IMR-90 (cell line): Measurements from ENCODE around the gene FNBP1L. TPM values are rescaled to one million over a fixed set of nuclear protein-coding genes. Genes with fewer than 3 reads are reported as not detected.

Source experiments
- ATAC-seq: fragments of 200-7000 bp; cut with Tn5 transposase; 2 replicates; pipeline ENCODE4 v1.9.1; 2020; ENCODE audit warnings: low read depth, mild to moderate bottlenecking, moderate library complexity
- BruUV-seq: library from RNA; stranded (reverse); fragments of 400-500 nt; replicated peaks from 2 replicates; lab custom pipeline; 2021; lab: Mats Ljungman, UMichigan
- CTCF ChIA-PET: fragments of 300-600 bp; formaldehyde crosslinking; extraction: SDS; loops from one replicate; lab custom pipeline; 2021; ENCODE audit warnings: antibody characterized with exemption; lab: Yijun Ruan, JAX
- POLR2A ChIA-PET: fragments of 300-600 bp; sonication (Branson Sonifier 250); formaldehyde crosslinking; loops from one replicate; lab custom pipeline; 2022; ENCODE audit warnings: antibody characterized with exemption; ENCODE audit not compliant: unreplicated experiment; lab: Charles Lee
- DNase-seq: peaks from one replicate; pipeline ENCODE4 v3.0.0; 2013
- H2AFZ ChIP-seq: replicated peaks from 2 replicates; pipeline ENCODE3; 2013; ENCODE audit warnings: low read length, mild to moderate bottlenecking; ENCODE audit not compliant: poor library complexity
- H2AK5ac ChIP-seq: 2 replicates; pipeline ENCODE4 v1.6.1; 2013; ENCODE audit warnings: low read depth, low read length, inconsistent platforms
- H2AK9ac ChIP-seq: replicated peaks from 2 replicates; pipeline ENCODE3; 2013; ENCODE audit warnings: mild to moderate bottlenecking, low read depth, low read length, moderate library complexity; ENCODE audit not compliant: poor library complexity
- H2BK120ac ChIP-seq: 2 replicates; pipeline ENCODE4 v1.6.1; 2013; ENCODE audit warnings: low read depth, low read length, inconsistent platforms
- H2BK15ac ChIP-seq: 3 replicates; pipeline ENCODE4 v1.6.1; 2013; ENCODE audit warnings: low read depth, low read length, inconsistent platforms
- H2BK20ac ChIP-seq: 2 replicates; pipeline ENCODE4 v1.6.1; 2013; ENCODE audit warnings: low read depth, mild to moderate bottlenecking, inconsistent platforms, low read length, moderate library complexity
- H2BK5ac ChIP-seq: 2 replicates; pipeline ENCODE4 v1.6.1; 2013; ENCODE audit warnings: mild to moderate bottlenecking, low read depth, low read length, inconsistent platforms; ENCODE audit not compliant: poor library complexity, severe bottlenecking
- H3K14ac ChIP-seq: replicated peaks from 2 replicates; pipeline ENCODE4 v1.6.1; 2013; ENCODE audit warnings: low read depth, low read length, inconsistent platforms
- H3K18ac ChIP-seq: 2 replicates; pipeline ENCODE4 v1.6.1; 2013; ENCODE audit warnings: low read depth, low read length, control low read depth
- H3K23ac ChIP-seq: 2 replicates; pipeline ENCODE4 v1.6.1; 2013; ENCODE audit warnings: low read depth, low read length, inconsistent platforms
- H3K27ac ChIP-seq: 2 replicates; pipeline ENCODE4 v1.5.1; 2013; ENCODE audit warnings: mild to moderate bottlenecking, control low read depth, low read length; ENCODE audit not compliant: insufficient read depth
- H3K27me3 ChIP-seq: 2 replicates; pipeline ENCODE4 v1.6.1; 2013; ENCODE audit warnings: low read length; ENCODE audit not compliant: control insufficient read depth, insufficient read depth
- H3K36me3 ChIP-seq: 2 replicates; pipeline ENCODE4 v1.6.1; 2013; ENCODE audit warnings: low read length, mixed read lengths; ENCODE audit not compliant: control insufficient read depth, insufficient read depth
- H3K4ac ChIP-seq: 2 replicates; pipeline ENCODE4 v1.6.1; 2013; ENCODE audit warnings: low read depth, low read length, inconsistent platforms
- H3K4me1 ChIP-seq: 2 replicates; pipeline ENCODE4 v1.6.1; 2013; ENCODE audit warnings: low read length, mixed read lengths; ENCODE audit not compliant: control insufficient read depth, insufficient read depth
- H3K4me2 ChIP-seq: 2 replicates; pipeline ENCODE4 v1.6.1; 2013; ENCODE audit warnings: low read depth, mild to moderate bottlenecking, control low read depth, low read length, moderate library complexity
- H3K4me3 ChIP-seq: 2 replicates; pipeline ENCODE4 v1.5.1; 2013; ENCODE audit warnings: low read depth, mild to moderate bottlenecking, control low read depth, low read length, moderate library complexity; ENCODE audit not compliant: insufficient read depth
- H3K56ac ChIP-seq: 2 replicates; pipeline ENCODE4 v1.6.1; 2013; ENCODE audit warnings: low read length, inconsistent platforms; ENCODE audit not compliant: insufficient read depth; ENCODE audit errors: extremely low read depth
- H3K79me1 ChIP-seq, 2 experiments: 2 replicates each; pipeline ENCODE4 v1.6.1; 2013; ENCODE audit warnings: low read length in 2 of 2, inconsistent platforms in 1 of 2, low read depth in 1 of 2
- H3K9ac ChIP-seq: 2 replicates; pipeline ENCODE4 v1.6.1; 2013; ENCODE audit warnings: low read depth, low read length, control low read depth
- H3K9me1 ChIP-seq: 2 replicates; pipeline ENCODE4 v1.6.1; 2013; ENCODE audit warnings: low read length, inconsistent platforms; ENCODE audit not compliant: insufficient read depth
- H3K9me3 ChIP-seq: 2 replicates; pipeline ENCODE4 v1.6.1; 2013; ENCODE audit warnings: low read length; ENCODE audit not compliant: control insufficient read depth, insufficient read depth
- H4K20me1 ChIP-seq: 2 replicates; pipeline ENCODE4 v1.6.1; 2013; ENCODE audit warnings: low read length, inconsistent platforms; ENCODE audit not compliant: insufficient read depth
- H4K5ac ChIP-seq: 2 replicates; pipeline ENCODE4 v1.6.1; 2013; ENCODE audit warnings: mild to moderate bottlenecking, low read depth, low read length, control low read depth
- H4K8ac ChIP-seq, 2 experiments: 2 replicates each; pipeline ENCODE4 v1.6.1; 2013; ENCODE audit warnings: low read depth in 2 of 2, low read length in 2 of 2, control low read depth in 1 of 2, inconsistent platforms in 1 of 2
- H4K91ac ChIP-seq: 2 replicates; pipeline ENCODE4 v1.6.1; 2013; ENCODE audit warnings: low read depth, low read length, inconsistent platforms; ENCODE audit not compliant: insufficient read depth
- BHLHE40 ChIP-seq: fragments of 150-350 bp; IDR thresholded peaks from 2 replicates; pipeline ENCODE4 v1.6.1; 2016; ENCODE audit warnings: mild to moderate bottlenecking, low read depth, low read length
- FOS ChIP-seq: fragments of 150-350 bp; IDR thresholded peaks from 2 replicates; pipeline ENCODE4 v1.6.1; 2016; ENCODE audit warnings: low read depth, low read length
- MAFK ChIP-seq: IDR thresholded peaks from 2 replicates; pipeline ENCODE4 v1.6.1; 2012; ENCODE audit warnings: low read depth, low read length, improper control_type of control experiment
- MAZ ChIP-seq: IDR thresholded peaks from 2 replicates; pipeline ENCODE4 v1.6.1; 2012; ENCODE audit warnings: low read depth, mild to moderate bottlenecking, low read length, improper control_type of control experiment, moderate library complexity, borderline replicate concordance
- MXI1 ChIP-seq: IDR thresholded peaks from 2 replicates; pipeline ENCODE4 v1.6.1; 2012; ENCODE audit warnings: low read depth, mild to moderate bottlenecking, low read length, moderate library complexity, borderline replicate concordance
- POLR2A ChIP-seq: IDR thresholded peaks from 2 replicates; pipeline ENCODE4 v1.6.1; 2012; ENCODE audit warnings: mild to moderate bottlenecking, low read depth, low read length
- RFX5 ChIP-seq: IDR thresholded peaks from 2 replicates; pipeline ENCODE4 v1.8.0; 2012; ENCODE audit warnings: low read depth, mild to moderate bottlenecking, low read length, moderate library complexity
- SMC3 ChIP-seq: fragments of 150-350 bp; IDR thresholded peaks from 2 replicates; pipeline ENCODE4 v1.6.1; 2016; ENCODE audit warnings: low read depth, mild to moderate bottlenecking, antibody characterized with exemption, low read length, moderate library complexity
- WGBS, 2 experiments: methylation state at CpG; one replicate each; pipeline versions ENCODE4 v1.1.5 to v1.1.7; 2013; ENCODE audit warnings: missing lambda C conversion rate in 2 of 2; ENCODE audit not compliant: insufficient read length in 1 of 2; ENCODE audit errors: extremely low coverage in 2 of 2; 5-methylcytosine and 5-hydroxymethylcytosine counted together
- dilution Hi-C: fragments of 300-500 bp; cut with HindIII; formaldehyde crosslinking; loops from one replicate; pipeline ENCODE4 v1.14.3; 2018; ENCODE audit warnings: low sequenced_read_pairs; ENCODE audit not compliant: unreplicated experiment
- in situ Hi-C: fragments of 300-500 bp; cut with MboI; formaldehyde crosslinking; loops from 3 replicates; pipeline ENCODE4 v1.14.3; 2019; ENCODE audit warnings: low sequenced_read_pairs, inconsistent platforms, mixed read lengths
- intact Hi-C: fragments of 100-400 bp; cut with micrococcal nuclease; formaldehyde crosslinking; loops from 2 replicates; pipeline ENCODE4 v1.10.0; 2022
- polyA plus RNA-seq, 3 experiments: library from polyadenylated mRNA; depleted of rRNA; stranded (reverse); fragments of >200 nt; gene quantifications; 2 replicates each; pipeline ENCODE4 v1.2.3, GENCODE V29; 2012; ENCODE audit warnings: low replicate concordance in 1 of 3
- total RNA-seq: library from RNA; depleted of rRNA; stranded (reverse); fragments of >200 nt; gene quantifications from 2 replicates; pipeline ENCODE4 v1.2.3, GENCODE V29; 2012
- TF ChIP-seq, protein P1 (sequence below): fragments of 150-350 bp; IDR thresholded peaks from 2 replicates; pipeline ENCODE4 v1.6.1; 2017; ENCODE audit warnings: mild to moderate bottlenecking, antibody characterized with exemption, low read length, low read depth
- TF ChIP-seq, protein P2 (sequence below): fragments of 150-350 bp; IDR thresholded peaks from 2 replicates; pipeline ENCODE4 v1.6.1; 2016; ENCODE audit warnings: low read depth, mild to moderate bottlenecking, low read length, moderate library complexity, borderline replicate concordance

The FNBP1L gene
- total and polyA plus RNA-seq, 2 of the 4 experiments (the other 2 are of a cell fraction) = 9.3 to 15.2 TPM

GRCh38 chr1:93577536-93578432 is 129.9 kb downstream of the FNBP1L start (continued):
- no peak for TF ChIP-seq BHLHE40

DNA sequence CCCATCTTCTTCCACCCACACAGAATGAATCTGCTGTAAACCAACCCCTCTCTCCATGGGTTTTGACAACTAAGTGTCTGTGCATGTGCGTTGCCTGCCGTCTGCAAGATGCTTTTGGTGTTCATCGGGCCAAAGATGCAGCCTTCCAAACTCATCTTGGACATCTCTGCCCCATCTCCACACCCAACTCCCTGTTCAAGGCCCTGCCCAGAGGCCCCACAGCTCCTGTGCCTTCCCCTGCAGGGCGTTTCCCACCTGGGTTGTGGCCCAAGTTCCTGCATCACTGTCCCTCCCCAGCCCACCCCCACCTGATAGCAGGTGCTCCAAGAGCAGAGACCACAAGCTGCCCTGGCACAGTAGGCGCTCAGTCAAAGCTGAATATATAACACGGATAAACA is 130.5 kb downstream of the FNBP1L start:
- H3K14ac ChIP-seq = no peak overlapping the region
- no peak overlapping the region for H3K9ac ChIP-seq
- intact Hi-C loops = no loop called here
- CTCF ChIA-PET = no interaction called here
- 100% methylated on average over 2 of the region's 6 CpGs; no CpG with 5 or more reads in 1 of the 2 experiments for WGBS, 2 experiments
- H3K56ac ChIP-seq = no peak overlapping the region
- peaks cover 52% of the 10 kb centered on the region for H4K20me1 ChIP-seq
- no peak overlapping the region for H4K8ac ChIP-seq
- in situ Hi-C loops = no loop called here
- no peak overlapping the region for H3K23ac ChIP-seq
- TF ChIP-seq SMC3 = no peak
- TF ChIP-seq RFX5 = no peak
- no peak for TF ChIP-seq BHLHE40
- TF ChIP-seq MXI1 = no peak
- TF ChIP-seq, protein P1, sequence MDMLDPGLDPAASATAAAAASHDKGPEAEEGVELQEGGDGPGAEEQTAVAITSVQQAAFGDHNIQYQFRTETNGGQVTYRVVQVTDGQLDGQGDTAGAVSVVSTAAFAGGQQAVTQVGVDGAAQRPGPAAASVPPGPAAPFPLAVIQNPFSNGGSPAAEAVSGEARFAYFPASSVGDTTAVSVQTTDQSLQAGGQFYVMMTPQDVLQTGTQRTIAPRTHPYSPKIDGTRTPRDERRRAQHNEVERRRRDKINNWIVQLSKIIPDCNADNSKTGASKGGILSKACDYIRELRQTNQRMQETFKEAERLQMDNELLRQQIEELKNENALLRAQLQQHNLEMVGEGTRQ = no peak
- TF ChIP-seq, protein P2, sequence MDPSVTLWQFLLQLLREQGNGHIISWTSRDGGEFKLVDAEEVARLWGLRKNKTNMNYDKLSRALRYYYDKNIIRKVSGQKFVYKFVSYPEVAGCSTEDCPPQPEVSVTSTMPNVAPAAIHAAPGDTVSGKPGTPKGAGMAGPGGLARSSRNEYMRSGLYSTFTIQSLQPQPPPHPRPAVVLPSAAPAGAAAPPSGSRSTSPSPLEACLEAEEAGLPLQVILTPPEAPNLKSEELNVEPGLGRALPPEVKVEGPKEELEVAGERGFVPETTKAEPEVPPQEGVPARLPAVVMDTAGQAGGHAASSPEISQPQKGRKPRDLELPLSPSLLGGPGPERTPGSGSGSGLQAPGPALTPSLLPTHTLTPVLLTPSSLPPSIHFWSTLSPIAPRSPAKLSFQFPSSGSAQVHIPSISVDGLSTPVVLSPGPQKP = no peak
- no peak for TF ChIP-seq FOS
- no peak for TF ChIP-seq POLR2A
- no peak for TF ChIP-seq MAZ
- no peak for TF ChIP-seq MAFK
- H4K5ac ChIP-seq = no peak overlapping the region
- no peak overlapping the region for H2BK120ac ChIP-seq
- H2AFZ ChIP-seq = no peak overlapping the region
- dilution Hi-C loops = no loop called here
- H3K4me2 ChIP-seq = no peak overlapping the region
- peaks cover 48 to 79% of the 10 kb centered on the region in 2 experiments for H3K79me1 ChIP-seq
- H3K4ac ChIP-seq = no peak overlapping the region
- BruUV-seq = no TSS peak
- no peak overlapping the region for H2BK15ac ChIP-seq
- no peak overlapping the region for H3K27ac ChIP-seq
- DNase-seq (no peak), ATAC-seq (no peak)
- no peak overlapping the region for H2BK20ac ChIP-seq
- no peak overlapping the region for H3K4me3 ChIP-seq
- no peak overlapping the region for H4K91ac ChIP-seq
- H3K9me3 ChIP-seq = no peaks in the 10 kb centered on the region
- POLR2A ChIA-PET = no interaction called here
- H2AK9ac ChIP-seq = peak overlapping the region; percentile 15
- no peak overlapping the region for H3K18ac ChIP-seq
- no peak overlapping the region for H2AK5ac ChIP-seq
- peaks cover 13% of the 10 kb centered on the region for H3K4me1 ChIP-seq
- H3K36me3 ChIP-seq = peaks cover 52% of the 10 kb centered on the region
- no peaks in the 10 kb centered on the region for H3K27me3 ChIP-seq
- no peak overlapping the region for H2BK5ac ChIP-seq
- H3K9me1 ChIP-seq = peaks cover 19% of the 10 kb centered on the region
